Lung (tissue), 12 donors: ENCODE measurements around the gene DHRSX. TPM values are rescaled to one million over a fixed set of nuclear protein-coding genes. Genes with fewer than 3 reads are reported as not detected.
"Not testable (repeated sequence)": the region's sequence is repeated elsewhere in the genome, so short reads cannot be mapped to it uniquely, and the experiment has no call there.

Experiments used
- ATAC-seq: fragments of 200-7000 bp; cut with Tn5 transposase; one replicate; pipeline ENCODE4 v1.9.1; 2020; ENCODE audit warnings: moderate number of reproducible peaks; ENCODE audit not compliant: insufficient read depth, low FRiP score
- DNase-seq, 3 donors: peaks; one replicate each; pipeline ENCODE4 v3.0.0-alpha.2; 2013 to 2017
- H3K27ac ChIP-seq, 2 donors: one replicate each; pipeline ENCODE4 v1.5.1; 2013; ENCODE audit warnings: mild to moderate bottlenecking in 2 of 2, moderate library complexity in 2 of 2, control low read depth in 1 of 2, inconsistent platforms in 1 of 2, low read depth in 1 of 2, low read length in 1 of 2
- H3K27me3 ChIP-seq, 3 donors: one replicate each; pipeline ENCODE4 v1.5.1; 2013; ENCODE audit warnings: low read length in 2 of 3; ENCODE audit not compliant: control insufficient read depth in 3 of 3, insufficient read depth in 3 of 3
- H3K36me3 ChIP-seq, 4 donors: one replicate each; pipeline ENCODE4 v1.5.1; 2013; ENCODE audit warnings: low read length in 4 of 4, mild to moderate bottlenecking in 1 of 4, moderate library complexity in 1 of 4; ENCODE audit not compliant: control insufficient read depth in 4 of 4, insufficient read depth in 4 of 4
- H3K4me1 ChIP-seq, 5 donors: one replicate each; pipeline ENCODE4 v1.5.1; 2013; ENCODE audit warnings: low read length in 5 of 5, mild to moderate bottlenecking in 2 of 5, moderate library complexity in 1 of 5; ENCODE audit not compliant: control insufficient read depth in 5 of 5, insufficient read depth in 5 of 5
- H3K4me3 ChIP-seq: one replicate; pipeline ENCODE4 v1.5.1; 2013; ENCODE audit warnings: mild to moderate bottlenecking, control low read depth, moderate library complexity
- H3K9ac ChIP-seq, 2 donors: one replicate each; pipeline ENCODE4 v1.5.1; 2013; ENCODE audit warnings: low read length in 2 of 2, control low read depth in 1 of 2; ENCODE audit not compliant: insufficient read depth in 1 of 2
- H3K9me3 ChIP-seq, 4 donors: one replicate each; pipeline ENCODE4 v1.5.1; 2013; ENCODE audit warnings: low read length in 3 of 4, mild to moderate bottlenecking in 1 of 4, moderate library complexity in 1 of 4; ENCODE audit not compliant: control insufficient read depth in 4 of 4, insufficient read depth in 3 of 4
- WGBS, 2 donors: extraction: QIAGEN DNeasy Blood & Tissue Kit; methylation state at CpG; one replicate each; pipeline ENCODE4 v1.1.7; 2013; 5-methylcytosine and 5-hydroxymethylcytosine counted together
- polyA plus RNA-seq, 2 donors: library from polyadenylated mRNA; stranded (reverse); fragments of 200-250 nt; gene quantifications; one replicate each; pipeline ENCODE4 v1.2.1, GENCODE V29; 2013
- total RNA-seq, 2 donors: library from RNA; depleted of rRNA in 1 of 2; stranded (reverse); fragments of >200 nt in 1 of 2; gene quantifications; one replicate each; pipeline ENCODE4 v1.2.1, GENCODE V29; 2014 to 2021
- TF ChIP-seq, protein P1 (sequence below): IDR thresholded peaks from 2 replicates; pipeline ENCODE4 v1.5.1; 2012; ENCODE audit warnings: mild to moderate bottlenecking; ENCODE audit errors: control extremely low read depth, extremely low read depth
- donor health status: control.
- donor health status: control.
- donor health status: Bipolar disorder and iron deficiency.
- donor health status: healthy.
- donor health status: DM: yes; HTN: yes; CAD: no.

Gene DHRSX
- total and polyA plus RNA-seq, 4 donors, result 7.0 to 26.3 (median 18.9) TPM

DNA sequence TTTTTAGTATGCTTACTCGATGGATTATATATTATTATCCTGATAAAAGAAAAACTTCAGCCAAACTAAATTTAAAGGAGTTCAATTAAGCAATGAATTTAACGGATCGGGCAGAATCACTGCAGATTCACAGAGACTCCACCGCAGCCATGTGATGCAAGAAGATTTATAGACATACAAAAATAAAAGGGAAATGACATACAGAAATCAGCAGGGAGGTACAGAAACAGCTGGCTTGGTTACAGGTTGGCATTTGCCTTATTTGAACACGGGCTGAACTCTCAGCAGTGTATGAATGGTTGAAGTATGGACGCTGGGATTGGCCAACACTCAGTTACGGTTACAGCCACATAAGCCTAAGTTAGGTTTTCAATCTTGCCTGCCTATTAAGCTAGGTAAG lies 35.4 kb upstream of the DHRSX start:
- no peaks in the 10 kb centered on the region for H3K9me3 ChIP-seq
- H3K4me3 ChIP-seq, result no peak overlapping the region
- ATAC-seq (no peak), DNase-seq (no peak)
- TF ChIP-seq, protein P1, sequence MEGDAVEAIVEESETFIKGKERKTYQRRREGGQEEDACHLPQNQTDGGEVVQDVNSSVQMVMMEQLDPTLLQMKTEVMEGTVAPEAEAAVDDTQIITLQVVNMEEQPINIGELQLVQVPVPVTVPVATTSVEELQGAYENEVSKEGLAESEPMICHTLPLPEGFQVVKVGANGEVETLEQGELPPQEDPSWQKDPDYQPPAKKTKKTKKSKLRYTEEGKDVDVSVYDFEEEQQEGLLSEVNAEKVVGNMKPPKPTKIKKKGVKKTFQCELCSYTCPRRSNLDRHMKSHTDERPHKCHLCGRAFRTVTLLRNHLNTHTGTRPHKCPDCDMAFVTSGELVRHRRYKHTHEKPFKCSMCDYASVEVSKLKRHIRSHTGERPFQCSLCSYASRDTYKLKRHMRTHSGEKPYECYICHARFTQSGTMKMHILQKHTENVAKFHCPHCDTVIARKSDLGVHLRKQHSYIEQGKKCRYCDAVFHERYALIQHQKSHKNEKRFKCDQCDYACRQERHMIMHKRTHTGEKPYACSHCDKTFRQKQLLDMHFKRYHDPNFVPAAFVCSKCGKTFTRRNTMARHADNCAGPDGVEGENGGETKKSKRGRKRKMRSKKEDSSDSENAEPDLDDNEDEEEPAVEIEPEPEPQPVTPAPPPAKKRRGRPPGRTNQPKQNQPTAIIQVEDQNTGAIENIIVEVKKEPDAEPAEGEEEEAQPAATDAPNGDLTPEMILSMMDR, result no peak
- peaks cover 0 to 2% (median 2%) of the 10 kb centered on the region in 3 donors for H3K27me3 ChIP-seq
- WGBS, 2 donors, result 44 to 72% methylated on average over 7 of the region's 7 CpGs
- no peaks in the 10 kb centered on the region for H3K36me3 ChIP-seq
- peaks cover 0 to 1% (median 0%) of the 10 kb centered on the region in 5 donors for H3K4me1 ChIP-seq
- no peak overlapping the region for H3K9ac ChIP-seq
- H3K27ac ChIP-seq, result no peak overlapping the region

DNA sequence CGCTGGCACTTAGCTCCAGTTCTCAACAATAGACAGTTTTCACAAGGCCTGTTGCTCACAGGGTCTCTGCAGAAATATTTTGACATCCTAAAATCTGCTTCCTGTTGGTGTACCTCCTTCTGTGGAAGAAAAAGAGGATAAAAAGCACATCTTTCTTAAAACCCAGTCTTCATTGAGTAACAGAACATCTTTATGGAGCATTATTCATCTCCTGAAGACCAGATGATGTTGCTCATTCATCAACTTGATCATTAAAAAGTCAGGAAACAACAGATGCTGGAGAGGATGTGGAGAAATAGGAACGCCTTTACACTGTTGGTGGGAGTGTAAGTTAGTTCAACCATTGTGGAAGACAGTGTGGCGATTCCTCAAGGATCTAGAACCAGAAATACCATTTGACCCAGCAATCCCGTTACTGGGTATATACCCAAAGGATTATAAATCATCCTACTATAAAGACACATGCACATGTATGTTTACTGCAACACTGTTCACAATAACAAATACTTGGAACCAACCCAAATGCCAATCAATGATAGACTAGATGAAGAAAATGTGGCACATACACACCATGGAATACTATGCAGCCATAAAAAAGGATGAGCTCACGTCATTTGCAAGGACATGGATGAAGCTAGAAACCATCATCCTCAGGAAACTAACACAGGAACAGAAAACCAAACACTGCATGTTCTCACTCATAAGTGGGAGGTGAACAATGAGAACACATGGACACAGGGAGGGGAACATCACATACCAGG lies 33.7 kb upstream of the DHRSX start:
- not testable (repeated sequence) for H3K9ac ChIP-seq, DNase-seq, H3K27me3 ChIP-seq, ATAC-seq, H3K4me3 ChIP-seq, H3K9me3 ChIP-seq, H3K36me3 ChIP-seq, H3K4me1 ChIP-seq, H3K27ac ChIP-seq
- 52 to 58% methylated on average over 4 to 5 of the region's 5 CpGs for WGBS, 2 donors

DNA sequence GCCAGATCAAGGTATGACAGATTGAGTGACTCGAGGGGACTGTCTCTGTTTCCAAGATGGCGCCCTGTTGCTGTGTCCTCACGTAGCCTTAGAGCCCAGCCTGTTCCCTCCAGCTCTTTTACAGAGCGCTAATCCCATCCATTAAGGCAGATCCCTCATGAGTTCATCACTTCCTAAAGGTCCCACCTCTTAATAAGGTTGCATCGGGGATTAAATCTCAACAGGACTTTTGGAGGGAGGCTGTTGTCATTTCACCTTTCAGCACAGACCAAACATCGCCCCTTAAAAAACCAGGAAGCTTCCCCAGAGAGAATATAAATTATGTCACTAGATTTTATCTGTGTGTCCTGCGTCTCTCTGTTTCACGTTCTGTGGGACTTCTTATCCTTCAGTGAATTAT lies 32.6 kb upstream of the DHRSX start:
- Histone ChIP-seq H3K9ac (no peak overlapping the region), H3K36me3 (no peaks in the 10 kb centered on the region), H3K4me3 (no peak overlapping the region), H3K27ac (no peak overlapping the region), H3K9me3 (no peaks in the 10 kb centered on the region), H3K27me3 (peaks cover 0 to 2% (median 2%) of the 10 kb centered on the region in 3 donors), H3K4me1 (peaks cover 0 to 1% (median 0%) of the 10 kb centered on the region in 5 donors)
- TF ChIP-seq, protein P1, result no peak
- 56 to 58% methylated on average over 8 of the region's 8 CpGs for WGBS, 2 donors
- DNase-seq (no peak), ATAC-seq (no peak)

DNA sequence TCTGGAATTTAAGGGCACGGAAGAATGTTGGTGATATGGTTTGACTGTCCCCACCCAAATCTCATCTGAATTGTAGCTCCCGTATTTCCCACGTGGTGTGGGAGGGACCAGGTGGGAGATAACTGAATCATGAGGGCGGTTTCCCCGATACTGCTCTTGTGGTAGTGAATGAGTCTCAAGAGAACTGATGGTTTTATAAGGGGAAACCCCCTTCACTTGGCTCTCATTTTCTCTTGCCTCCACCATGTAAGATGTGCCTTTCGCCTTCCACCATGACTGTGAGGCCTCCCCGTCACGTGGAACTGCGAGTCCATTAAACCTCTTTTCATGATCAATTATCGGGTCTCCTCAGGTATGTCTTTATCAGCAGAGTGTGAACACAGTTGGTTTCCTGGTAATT lies 25.6 kb upstream of the DHRSX start:
- Histone ChIP-seq H3K4me3 (no peak overlapping the region), H3K27ac (no peak overlapping the region), H3K4me1 (no peaks in the 10 kb centered on the region), H3K27me3 (peaks cover 0 to 6% (median 0%) of the 10 kb centered on the region in 3 donors), H3K9me3 (no peaks in the 10 kb centered on the region), H3K36me3 (no peaks in the 10 kb centered on the region), H3K9ac (no peak overlapping the region)
- WGBS, 2 donors, result 84 to 90% methylated on average over 10 of the region's 10 CpGs
- DNase-seq, result no peak
- TF ChIP-seq, protein P1, result no peak
- ATAC-seq, result no peak
